Stimulated activated CD4-positive, alpha-beta T cell treated with anti-CD3 and anti-CD28 coated beads, Interleukin-4, amount 100 ng/mL, for 4 hours (primary cell): ENCODE measurements around the gene OTUD5.
"Not testable (repeated sequence)": the region's sequence is repeated elsewhere in the genome, so short reads cannot be mapped to it uniquely, and the experiment has no call there.

Experiments used
- DNase-seq, 2 experiments: peaks; one replicate each; pipeline ENCODE4 v3.0.0-alpha.2; 2020

Gene OTUD5

GRCh38 chrX:48957477-48957826 lies at the start of gene OTUD5:
Gene OTUD5, minus strand, starts transcription at chrX:48957607. Its CDS starts 37 bp downstream, at chrX:48957570.
- DNase-seq, result peak; percentile 62 to 70

GRCh38 chrX:49003696-49004095 lies 46.3 kb upstream of the OTUD5 start:
- no peak for DNase-seq

GRCh38 chrX:49002091-49002935 lies 44.9 kb upstream of the OTUD5 start, which contains the start of gene GRIPAP1:
Gene GRIPAP1, minus strand, starts transcription at chrX:49002264. Its CDS starts 35 bp downstream, at chrX:49002229.
- peak; percentile 67 to 70 for DNase-seq

- peak; percentile 27 to 46 for DNase-seq
Measured at GRCh38 chrX:49001521-49002090, 44.2 kb upstream of the OTUD5 start.

- no peak for DNase-seq
Measured at GRCh38 chrX:49000636-49001035, 43.2 kb upstream of the OTUD5 start.

- DNase-seq, result peak in 1 of 2 experiments; percentile 39
Measured at GRCh38 chrX:48999030-48999429, 41.6 kb upstream of the OTUD5 start.

- DNase-seq, result no peak
Measured at GRCh38 chrX:48998391-48998790, 41.0 kb upstream of the OTUD5 start.

GRCh38 chrX:48997865-48998264 lies 40.5 kb upstream of the OTUD5 start:
- no peak for DNase-seq

GRCh38 chrX:48997455-48997854 lies 40.0 kb upstream of the OTUD5 start:
- DNase-seq, result no peak

- no peak for DNase-seq
Measured at GRCh38 chrX:48996969-48997368, 39.6 kb upstream of the OTUD5 start.

GRCh38 chrX:48992341-48992740 lies 34.9 kb upstream of the OTUD5 start:
- DNase-seq, result no peak

- no peak for DNase-seq
Measured at GRCh38 chrX:48989483-48989882, 32.1 kb upstream of the OTUD5 start.

- no peak for DNase-seq
Measured at GRCh38 chrX:48983896-48984295, 26.5 kb upstream of the OTUD5 start.

- no peak for DNase-seq
Measured at GRCh38 chrX:48983081-48983480, 25.7 kb upstream of the OTUD5 start.

- no peak for DNase-seq
Measured at GRCh38 chrX:48981178-48981577, 23.8 kb upstream of the OTUD5 start.

GRCh38 chrX:48980341-48980740 lies 22.9 kb upstream of the OTUD5 start:
- not testable (repeated sequence) for DNase-seq

- no peak for DNase-seq
Measured at GRCh38 chrX:48978226-48978625, 20.8 kb upstream of the OTUD5 start.

GRCh38 chrX:48976086-48976485 lies 18.7 kb upstream of the OTUD5 start:
- DNase-seq, result no peak

GRCh38 chrX:48975541-48975940 lies 18.1 kb upstream of the OTUD5 start:
- DNase-seq, result no peak

- DNase-seq, result no peak
Measured at GRCh38 chrX:48975041-48975440, 17.6 kb upstream of the OTUD5 start.

GRCh38 chrX:48974574-48974973 lies 17.2 kb upstream of the OTUD5 start:
- DNase-seq, result no peak

- DNase-seq, result no peak
Measured at GRCh38 chrX:48974033-48974432, 16.6 kb upstream of the OTUD5 start.

GRCh38 chrX:48972220-48973164 lies 15.1 kb upstream of the OTUD5 start:
- peak in 1 of 2 experiments; percentile 15 for DNase-seq
